Neural progenitor cell (in vitro differentiated cells): Measurements from ENCODE around the gene MRGPRE.

Experiments
- CTCF ChIP-seq: fragments of 200-600 bp; sonication (generic); IDR thresholded peaks from 2 replicates; pipeline ENCODE4 v1.5.1; 2017; ENCODE audit warnings: antibody characterized with exemption, mild to moderate bottlenecking
- EZH2 ChIP-seq: fragments of 200-600 bp; sonication (generic); IDR thresholded peaks from 2 replicates; pipeline ENCODE4 v1.6.1; 2017; ENCODE audit warnings: antibody characterized with exemption, mild to moderate bottlenecking, moderate library complexity
- EZH2phosphoT487 ChIP-seq: fragments of 200-600 bp; sonication (generic); IDR thresholded peaks from 2 replicates; pipeline ENCODE4 v1.6.1; 2017; ENCODE audit warnings: antibody characterized with exemption

- TF ChIP-seq CTCF: no peak
- no peak for TF ChIP-seq EZH2phosphoT487
- no peak for TF ChIP-seq EZH2
Observed at GRCh38 chr11:3243880-3244279, 11.7 kb upstream of the MRGPRE start.
